GM19395 (cell line): ENCODE results near the gene CD300LD.
"Not testable (repeated sequence)": the region's sequence is repeated elsewhere in the genome, so short reads cannot be mapped to it uniquely, and the experiment has no call there.

Experiments used
- ATAC-seq: cut with Tn5 transposase; IDR thresholded peaks from one replicate; pipeline ENCODE4 v1.9.1; 2021; ENCODE audit warnings: mild to moderate bottlenecking, moderate library complexity; ENCODE audit not compliant: unreplicated experiment

Gene CD300LD

DNA sequence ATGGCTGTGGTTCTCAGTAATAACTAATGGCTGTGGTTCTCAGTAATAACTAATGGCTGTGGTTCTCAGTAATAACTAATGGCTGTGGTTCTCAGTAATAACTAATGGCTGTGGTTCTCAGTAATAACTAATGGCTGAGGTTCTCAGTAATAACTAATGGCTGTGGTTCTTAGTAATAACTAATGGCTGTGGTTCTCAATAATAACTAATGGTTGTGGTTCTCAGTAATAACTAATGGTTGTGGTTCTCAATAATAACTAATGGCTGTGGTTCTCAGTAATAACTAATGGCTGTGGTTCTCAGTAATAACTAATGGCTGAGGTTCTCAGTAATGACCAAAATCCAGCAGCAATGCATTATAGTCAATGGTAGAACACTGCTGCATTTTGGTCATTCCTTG lies 18.4 kb downstream of the CD300LD start:
- not testable (repeated sequence) for ATAC-seq

- ATAC-seq: no peak
Measured at GRCh38 chr17:74573169-74573568, 18.9 kb downstream of the CD300LD start.

GRCh38 chr17:74571621-74572270 lies 20.3 kb downstream of the CD300LD start:
- no peak for ATAC-seq

GRCh38 chr17:74569020-74570003 lies 22.8 kb downstream of the CD300LD start:
- ATAC-seq: no peak

DNA sequence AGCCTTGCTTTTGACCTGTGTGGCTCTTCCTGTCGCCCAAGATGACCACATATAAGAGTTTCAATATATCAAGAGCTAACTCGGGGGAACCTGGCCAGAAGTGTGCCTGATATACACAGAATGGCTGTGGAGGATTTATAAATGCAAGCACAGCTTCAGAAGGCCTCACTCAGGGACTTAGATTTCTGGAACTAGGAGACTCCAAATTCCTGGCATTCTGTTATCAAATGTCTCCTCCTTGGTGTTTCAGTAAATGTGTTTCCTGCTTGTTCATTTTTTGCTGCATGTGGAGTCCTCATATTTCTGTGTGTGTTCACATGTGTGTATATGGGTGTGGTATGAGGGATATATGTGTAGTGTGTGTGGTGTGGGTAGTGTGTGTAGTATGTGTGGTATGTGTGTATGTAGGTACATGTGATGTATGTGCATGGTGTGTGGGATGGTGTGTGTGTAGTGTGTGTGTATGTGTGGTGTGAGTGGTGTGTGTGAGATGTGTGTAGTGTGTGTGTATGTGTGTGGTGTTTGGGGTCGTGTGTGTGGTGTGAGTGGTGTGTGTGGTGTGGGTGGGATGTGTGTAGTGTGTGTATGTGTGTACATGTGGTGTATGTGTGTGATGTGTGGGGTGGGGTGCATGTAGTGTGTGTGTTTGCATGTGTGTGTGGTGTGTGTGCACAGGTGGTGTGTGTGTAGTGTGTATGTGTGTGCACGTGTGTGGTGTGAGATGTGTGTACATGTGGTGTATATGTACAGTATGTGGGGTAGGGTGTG lies 23.8 kb downstream of the CD300LD start:
- ATAC-seq: no peak

GRCh38 chr17:74567397-74567796 lies 24.7 kb downstream of the CD300LD start, which contains the start of gene CD300H:
CD300H (minus strand) TSS chr17:74567509.
- ATAC-seq: no peak

DNA sequence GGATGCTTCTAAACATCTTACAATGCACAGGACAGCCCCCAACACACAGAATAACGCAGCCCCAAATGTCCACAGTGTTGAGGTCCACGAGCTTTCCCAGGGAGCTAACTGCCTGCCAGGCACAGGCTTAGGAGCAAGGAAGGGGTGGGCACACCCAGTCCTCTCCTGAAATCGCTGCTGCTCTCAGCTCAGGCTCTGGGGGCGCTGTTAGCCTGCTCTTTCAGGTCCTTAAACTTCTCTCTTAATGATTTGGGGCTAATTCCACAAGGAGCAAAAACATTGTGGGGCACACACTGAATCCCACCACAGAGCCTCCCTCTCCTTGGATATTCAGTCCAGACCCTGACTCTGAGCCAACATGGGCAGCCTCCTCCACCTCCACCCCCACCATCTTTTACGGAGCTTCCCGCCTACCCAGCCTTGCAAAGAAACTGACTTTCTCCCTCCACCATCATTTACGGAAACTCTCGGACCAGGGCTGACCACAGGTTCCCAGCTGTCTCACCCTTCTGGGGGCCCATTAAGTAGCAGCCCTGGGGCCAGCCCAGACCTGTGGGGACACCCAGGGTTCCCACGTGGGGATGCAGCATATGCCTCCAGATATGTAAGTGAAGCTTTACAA lies 25.8 kb downstream of the CD300LD start:
- ATAC-seq: no peak

GRCh38 chr17:74565126-74565525 lies 27.0 kb downstream of the CD300LD start:
- no peak for ATAC-seq

DNA sequence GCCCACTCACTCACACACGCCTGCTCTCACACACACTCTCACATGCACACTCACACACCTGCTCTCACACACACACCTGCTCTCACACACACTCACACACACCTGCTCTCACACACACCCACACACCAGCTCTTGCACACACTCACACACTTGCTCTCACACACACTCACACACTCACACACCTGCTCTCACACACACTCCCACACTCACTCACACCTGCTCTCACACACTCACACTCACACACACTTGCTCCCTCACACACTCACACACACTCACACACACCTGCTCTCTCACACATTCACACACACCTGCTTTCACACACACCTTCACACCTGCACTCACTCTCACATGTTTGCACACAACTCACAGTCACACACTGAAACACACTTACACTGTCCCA lies 28.7 kb downstream of the CD300LD start:
- no peak for ATAC-seq

GRCh38 chr17:74561586-74561985 lies 30.5 kb downstream of the CD300LD start:
- ATAC-seq: no peak

GRCh38 chr17:74558882-74559519 lies 33.1 kb downstream of the CD300LD start:
- no peak for ATAC-seq

DNA sequence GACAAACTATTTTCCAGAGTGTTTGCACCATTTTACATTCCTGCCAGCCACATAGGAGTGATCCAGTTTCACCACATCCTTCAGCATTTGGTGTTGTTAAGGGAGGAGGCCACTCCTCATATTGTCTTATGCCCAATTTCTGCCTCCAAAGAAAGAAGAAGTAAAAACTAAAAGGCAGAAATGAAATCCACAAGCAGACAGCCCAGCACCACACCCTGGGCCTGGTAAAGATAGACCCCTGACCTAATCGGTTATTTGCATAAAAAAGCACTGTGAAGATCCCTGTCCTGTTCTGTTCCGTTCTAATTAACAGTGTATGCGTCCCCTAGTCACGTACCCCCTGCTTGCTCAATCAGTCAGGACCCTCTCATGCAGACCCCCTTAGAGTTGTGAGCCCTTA lies 33.7 kb downstream of the CD300LD start:
- not testable (repeated sequence) for ATAC-seq

- no peak for ATAC-seq
Measured at GRCh38 chr17:74555427-74555940, 36.6 kb downstream of the CD300LD start.

GRCh38 chr17:74554909-74555308 lies 37.2 kb downstream of the CD300LD start:
- ATAC-seq: no peak

GRCh38 chr17:74552037-74552436 lies 40.0 kb downstream of the CD300LD start:
- ATAC-seq: no peak

DNA sequence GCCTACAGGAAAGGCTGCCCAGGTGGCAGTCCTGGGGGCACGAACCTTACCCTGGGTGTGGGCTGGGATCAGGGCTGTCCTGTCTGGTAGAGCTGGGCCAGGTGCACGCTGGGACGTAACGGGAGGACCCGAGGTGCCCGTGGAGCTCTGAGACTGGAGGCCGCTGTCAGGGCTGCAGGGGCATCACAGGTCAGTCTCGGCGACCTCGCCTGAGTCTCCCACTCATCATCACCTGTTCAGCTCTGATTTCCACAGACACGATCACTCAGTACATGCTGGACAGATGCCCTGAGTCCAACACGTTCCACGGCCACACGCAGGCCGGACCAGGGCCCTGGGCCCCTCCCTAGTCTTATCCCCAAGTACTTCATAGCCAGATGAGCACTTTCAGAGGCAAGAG lies 41.5 kb downstream of the CD300LD start:
- no peak for ATAC-seq

DNA sequence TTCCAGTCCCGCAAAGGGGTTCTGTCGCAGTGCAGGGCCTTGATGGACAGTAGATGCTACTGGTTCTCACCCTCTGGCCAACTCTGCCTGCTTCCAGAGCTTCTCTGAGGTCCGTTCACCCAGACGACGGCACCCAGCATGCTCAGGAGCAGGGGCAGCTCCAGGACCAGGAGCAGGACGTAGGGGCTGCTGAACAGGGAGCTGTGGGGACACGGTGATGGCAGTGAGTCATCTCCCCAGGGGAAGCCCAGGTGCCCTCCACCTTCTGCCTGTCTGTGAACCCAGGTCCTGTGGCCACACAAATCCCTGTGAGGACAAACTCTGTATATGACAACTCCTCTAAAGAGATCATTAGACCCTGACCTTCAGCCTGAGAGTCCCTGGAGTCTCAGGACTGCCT lies 42.7 kb downstream of the CD300LD start:
- ATAC-seq: no peak

- ATAC-seq: no peak
Measured at GRCh38 chr17:74547736-74548135, 44.3 kb downstream of the CD300LD start.

DNA sequence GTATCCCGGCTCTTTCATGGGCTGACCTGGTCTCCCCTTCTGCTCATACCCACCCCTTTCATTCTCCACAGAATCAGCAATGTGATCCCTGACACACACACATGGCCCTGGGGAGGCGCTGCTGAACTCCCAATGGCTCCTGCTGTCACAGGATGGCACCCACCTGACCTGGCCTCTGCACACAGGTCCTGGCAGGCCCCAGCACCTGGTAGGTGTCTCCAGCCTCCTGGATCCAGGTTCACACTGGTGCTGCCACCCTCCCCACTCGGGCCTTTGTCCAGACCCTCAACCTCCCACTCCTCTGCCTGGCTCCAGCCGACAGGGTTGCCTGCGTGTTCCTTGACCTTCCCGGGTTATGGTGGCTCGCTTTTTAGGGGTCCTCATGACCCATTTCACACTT lies 44.8 kb downstream of the CD300LD start:
- ATAC-seq: no peak

DNA sequence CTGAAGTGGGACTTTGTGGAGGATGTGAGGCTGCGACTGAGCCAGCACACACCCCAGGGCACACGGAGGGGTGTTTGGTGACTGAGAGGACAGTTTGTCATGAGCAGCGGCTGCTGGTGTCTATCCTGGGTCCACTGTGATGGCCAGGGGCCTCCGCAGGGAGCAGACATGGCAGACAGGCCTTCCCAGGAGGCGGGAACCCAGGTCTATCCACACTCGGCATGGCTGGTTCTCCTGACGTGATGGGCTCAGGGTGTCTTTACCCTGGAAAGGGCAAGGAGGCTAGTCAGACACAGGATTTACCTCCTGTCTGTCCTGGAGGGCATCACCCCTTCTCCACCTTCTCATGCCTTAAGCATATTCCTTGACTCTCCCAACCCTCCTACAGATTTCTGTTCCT lies 45.5 kb downstream of the CD300LD start:
- ATAC-seq: no peak
